Upper lobe of left lung (tissue), 4 donors: ENCODE data around the gene C17orf100.

Experiments used
- CTCF ChIP-seq, 6 experiments: fragments of 450-650 bp in 4 of 6; fragments of 200-600 bp in 2 of 6; sonication (generic) in 2 of 6; IDR thresholded peaks; one replicate each; pipeline ENCODE4 v1.5.1; 2016 to 2019; ENCODE audit warnings: antibody characterized with exemption in 6 of 6
- EP300 ChIP-seq, 4 donors: sonication (generic); formaldehyde crosslinking; IDR thresholded peaks; one replicate each; pipeline ENCODE4 v1.5.1; 2017; ENCODE audit warnings: antibody characterized with exemption in 4 of 4, control low read depth in 2 of 4
- POLR2A ChIP-seq, 4 donors: fragments of 450-650 bp; IDR thresholded peaks; one replicate each; pipeline ENCODE4 v1.5.1; 2016 to 2017; ENCODE audit warnings: antibody characterized with exemption in 4 of 4, mild to moderate bottlenecking in 2 of 4
- POLR2AphosphoS5 ChIP-seq, 2 donors: sonication (generic); formaldehyde crosslinking; IDR thresholded peaks; one replicate each; pipeline ENCODE4 v1.5.1; 2017; ENCODE audit warnings: antibody characterized with exemption in 2 of 2

GRCh38 chr17:6695565-6695964 is 44.0 kb downstream of the C17orf100 start:
- no peak for TF ChIP-seq POLR2A (IDR thresholded peaks at IDR 0.05)
- no peak for TF ChIP-seq CTCF (IDR thresholded peaks at IDR 0.05)
- no peak for TF ChIP-seq POLR2AphosphoS5 (IDR thresholded peaks at IDR 0.05)
- no peak for TF ChIP-seq EP300 (IDR thresholded peaks at IDR 0.05)
